H1 (cell line): ENCODE results near the gene TMEM185B. TPM values are rescaled to one million over a fixed set of nuclear protein-coding genes. Genes with fewer than 3 reads are reported as not detected.

Experiments
- CTCF ChIA-PET: fragments of 300-600 bp; sonication (Branson Sonifier 250); formaldehyde crosslinking; loops from one replicate; lab custom pipeline; 2021; ENCODE audit not compliant: partially characterized antibody; lab: Charles Lee
- POLR2A ChIA-PET: fragments of 300-600 bp; sonication (Branson Sonifier 250); formaldehyde crosslinking; loops from one replicate; lab custom pipeline; 2021; ENCODE audit warnings: inconsistent platforms; ENCODE audit not compliant: partially characterized antibody; lab: Charles Lee
- DNase-seq, 2 experiments: peaks; one replicate each; pipeline versions ENCODE4 v3.0.0 to v3.0.0-alpha.2; 2010 to 2022; ENCODE audit warnings: low spot score in 2 of 2, low read depth in 1 of 2, mixed read lengths in 1 of 2
- FAIRE-seq: peaks from 2 replicates; lab custom pipeline; 2011; peaks lifted over from hg19 to GRCh38; lab: Jason Lieb, UNC
- H2AFZ ChIP-seq: 2 replicates; pipeline ENCODE4 v1.8.1; 2012; ENCODE audit warnings: low read length, inconsistent platforms
- H2AK5ac ChIP-seq: 2 replicates; pipeline ENCODE4 v1.6.1; 2013; ENCODE audit warnings: low read depth, low read length
- H2BK120ac ChIP-seq: replicated peaks from 2 replicates; pipeline ENCODE3; 2013; ENCODE audit warnings: low read depth, low read length, inconsistent platforms
- H2BK12ac ChIP-seq: 2 replicates; pipeline ENCODE4 v1.6.1; 2013; ENCODE audit warnings: low read depth, low read length
- H2BK15ac ChIP-seq: 2 replicates; pipeline ENCODE4 v1.6.1; 2013; ENCODE audit warnings: low read length
- H2BK20ac ChIP-seq: 2 replicates; pipeline ENCODE4 v1.6.1; 2013; ENCODE audit warnings: low read length
- H2BK5ac ChIP-seq: 2 replicates; pipeline ENCODE4 v1.6.1; 2013; ENCODE audit warnings: low read depth, low read length
- H3K14ac ChIP-seq: 2 replicates; pipeline ENCODE4 v1.6.1; 2013; ENCODE audit warnings: inconsistent platforms; ENCODE audit not compliant: insufficient read length
- H3K18ac ChIP-seq: 2 replicates; pipeline ENCODE4 v1.6.1; 2013; ENCODE audit warnings: low read length; ENCODE audit errors: extremely low read depth
- H3K23ac ChIP-seq: 2 replicates; pipeline ENCODE4 v1.6.1; 2013; ENCODE audit warnings: inconsistent platforms; ENCODE audit not compliant: insufficient read length
- H3K23me2 ChIP-seq: 2 replicates; pipeline ENCODE4 v1.6.1; 2013; ENCODE audit warnings: low read depth, low read length
- H3K27ac ChIP-seq: 2 replicates; pipeline ENCODE4 v1.6.1; 2011; ENCODE audit warnings: low read depth, low read length, inconsistent platforms
- H3K27me3 ChIP-seq, 4 experiments: replicated peaks in 1 of 4; 1 replicate in 1 of 4; 2 replicates in 3 of 4; pipeline versions ENCODE4 v1.6.1 to v1.8.1; 2011 to 2013; ENCODE audit warnings: low read length in 3 of 4, mild to moderate bottlenecking in 3 of 4, inconsistent platforms in 2 of 4, mixed read lengths in 2 of 4, moderate library complexity in 1 of 4; ENCODE audit not compliant: control insufficient read depth in 3 of 4, insufficient read depth in 3 of 4; ENCODE audit errors: extremely low read depth in 1 of 4
- H3K36me3 ChIP-seq, 4 experiments: 2 replicates each; pipeline versions ENCODE4 v1.6.1 to v1.8.1; 2011 to 2013; ENCODE audit warnings: mild to moderate bottlenecking in 4 of 4, low read length in 3 of 4, moderate library complexity in 2 of 4, control low read depth in 1 of 4, inconsistent platforms in 1 of 4; ENCODE audit not compliant: insufficient read depth in 4 of 4, control insufficient read depth in 2 of 4
- H3K4ac ChIP-seq: replicated peaks from 2 replicates; pipeline ENCODE3; 2013; ENCODE audit warnings: low read length, low read depth, mixed read lengths, inconsistent platforms; ENCODE audit not compliant: insufficient read length
- H3K4me1 ChIP-seq, 4 experiments: replicated peaks in 1 of 4; 1 replicate in 1 of 4; 2 replicates in 3 of 4; pipeline versions ENCODE4 v1.6.1 to v1.8.1; 2011 to 2013; ENCODE audit warnings: low read length in 3 of 4, inconsistent platforms in 2 of 4, mixed read lengths in 1 of 4; ENCODE audit not compliant: insufficient read depth in 4 of 4, control insufficient read depth in 3 of 4
- H3K4me2 ChIP-seq, 2 experiments: 2 replicates each; pipeline versions ENCODE4 v1.6.1 to v1.8.1; 2011 to 2013; ENCODE audit warnings: low read depth in 2 of 2, low read length in 2 of 2, control low read depth in 1 of 2, inconsistent platforms in 1 of 2, mild to moderate bottlenecking in 1 of 2; ENCODE audit not compliant: insufficient read depth in 1 of 2
- H3K4me3 ChIP-seq, 4 experiments: fragments of 200-600, 300-600 bp in 1 of 4; sonication (generic), shearing (Covaris generic), sonication (Bioruptor Twin) in 1 of 4; 2 replicates each; pipeline versions ENCODE4 v1.5.1 to v1.8.1; 2011 to 2016; ENCODE audit warnings: low read length in 4 of 4, low read depth in 3 of 4, control low read depth in 2 of 4, inconsistent platforms in 2 of 4, mild to moderate bottlenecking in 2 of 4, mixed read lengths in 1 of 4, moderate library complexity in 1 of 4; ENCODE audit not compliant: insufficient read depth in 2 of 4; ENCODE audit errors: extremely low read depth in 1 of 4
- H3K56ac ChIP-seq: replicated peaks from 2 replicates; pipeline ENCODE3; 2013; ENCODE audit warnings: low read depth, mild to moderate bottlenecking, mixed read lengths, low read length, inconsistent platforms; ENCODE audit not compliant: insufficient read length
- H3K79me1 ChIP-seq: 2 replicates; pipeline ENCODE4 v1.6.1; 2013; ENCODE audit warnings: low read depth, low read length, control low read depth
- H3K79me2 ChIP-seq, 2 experiments: 2 replicates each; pipeline versions ENCODE4 v1.6.1 to v1.8.1; 2012 to 2013; ENCODE audit warnings: low read length in 2 of 2, mild to moderate bottlenecking in 2 of 2, inconsistent platforms in 1 of 2; ENCODE audit not compliant: insufficient read depth in 2 of 2, control insufficient read depth in 1 of 2
- H3K9ac ChIP-seq, 4 experiments: replicated peaks in 1 of 4; 1 replicate in 1 of 4; 2 replicates in 3 of 4; pipeline versions ENCODE4 v1.6.1 to v1.8.1; 2011 to 2013; ENCODE audit warnings: low read depth in 3 of 4, low read length in 3 of 4, control low read depth in 2 of 4, mild to moderate bottlenecking in 2 of 4, moderate library complexity in 2 of 4, inconsistent platforms in 1 of 4; ENCODE audit errors: extremely low read depth in 1 of 4
- H3K9me3 ChIP-seq, 2 experiments: 2 replicates each; pipeline versions ENCODE4 v1.6.1 to v1.8.1; 2012 to 2013; ENCODE audit warnings: mild to moderate bottlenecking in 2 of 2, moderate library complexity in 2 of 2, control low read depth in 1 of 2, inconsistent platforms in 1 of 2, low read depth in 1 of 2, low read length in 1 of 2, mixed read lengths in 1 of 2; ENCODE audit not compliant: insufficient read depth in 2 of 2
- H4K20me1 ChIP-seq, 2 experiments: replicated peaks in 1 of 2; 2 replicates each; pipeline versions ENCODE3 to v1.8.1; 2011 to 2013; ENCODE audit warnings: inconsistent platforms in 2 of 2, low read length in 2 of 2, mild to moderate bottlenecking in 1 of 2; ENCODE audit not compliant: insufficient read depth in 2 of 2, control insufficient read depth in 1 of 2
- H4K5ac ChIP-seq: 2 replicates; pipeline ENCODE4 v1.6.1; 2013; ENCODE audit warnings: low read length, low read depth, mixed read lengths, inconsistent platforms; ENCODE audit not compliant: insufficient read length
- H4K8ac ChIP-seq: 2 replicates; pipeline ENCODE4 v1.8.0; 2013; ENCODE audit warnings: mild to moderate bottlenecking, moderate library complexity, low read length, inconsistent platforms; ENCODE audit not compliant: insufficient read depth; ENCODE audit errors: extremely low read depth
- H4K91ac ChIP-seq: replicated peaks from 2 replicates; pipeline ENCODE3; 2013; ENCODE audit warnings: low read length, mixed read lengths, inconsistent platforms; ENCODE audit not compliant: insufficient read length
- ASH2L ChIP-seq: fragments of 200-600, 300-600 bp; sonication (generic); IDR thresholded peaks from one replicate; pipeline ENCODE4 v1.7.1; 2017; ENCODE audit warnings: low read length
- EZH2 ChIP-seq: fragments of 200-600 bp; sonication (generic); IDR thresholded peaks from 2 replicates; pipeline ENCODE4 v1.7.1; 2012; ENCODE audit warnings: low read depth, mild to moderate bottlenecking, moderate library complexity, low read length, inconsistent platforms; ENCODE audit not compliant: severe bottlenecking
- GTF2F1 ChIP-seq: IDR thresholded peaks from 2 replicates; pipeline ENCODE4 v1.6.1; 2012; ENCODE audit warnings: low read depth, low read length, improper control_type of control experiment, borderline replicate concordance
- KDM4A ChIP-seq: IDR thresholded peaks from one replicate; pipeline ENCODE4 v1.7.1; 2012; ENCODE audit warnings: low read depth, mild to moderate bottlenecking, moderate library complexity, low read length, inconsistent platforms; ENCODE audit not compliant: severe bottlenecking
- RXRA ChIP-seq: IDR thresholded peaks from 2 replicates; pipeline ENCODE4 v1.6.1; 2011; ENCODE audit warnings: low read depth, mild to moderate bottlenecking, low read length, moderate library complexity; ENCODE audit not compliant: insufficient read depth
- SIX5 ChIP-seq: IDR thresholded peaks from 2 replicates; pipeline ENCODE4 v1.6.1; 2011; ENCODE audit warnings: mild to moderate bottlenecking, low read depth, low read length
- SP1 ChIP-seq: IDR thresholded peaks from 2 replicates; pipeline ENCODE4 v1.6.1; 2011; ENCODE audit warnings: low read depth, low read length
- SP2 ChIP-seq: IDR thresholded peaks from 2 replicates; pipeline ENCODE4 v1.6.1; 2012; ENCODE audit warnings: mild to moderate bottlenecking, low read length, inconsistent platforms
- ZNF274 ChIP-seq: IDR thresholded peaks from 2 replicates; pipeline ENCODE4 v1.7.0; 2012; ENCODE audit warnings: low read length, borderline replicate concordance; ENCODE audit errors: extremely low read depth
- WGBS, 2 experiments: shearing (Covaris generic) in 1 of 2; methylation state at CpG; one replicate each; pipeline versions ENCODE4 v1.1.6 to v1.1.7; 2013 to 2015; ENCODE audit warnings: low lambda C conversion rate in 2 of 2, mixed read lengths in 2 of 2, inconsistent platforms in 1 of 2, low coverage in 1 of 2, missing lambda C conversion rate in 1 of 2; ENCODE audit not compliant: insufficient replicate concordance in 2 of 2, insufficient coverage in 1 of 2, insufficient read length in 1 of 2; ENCODE audit errors: extremely low coverage in 1 of 2, missing lambda C conversion rate in 1 of 2; 5-methylcytosine and 5-hydroxymethylcytosine counted together
- polyA plus RNA-seq, 7 experiments: library from polyadenylated mRNA; depleted of rRNA in 3 of 7; stranded (reverse) in 5 of 7; unstranded in 2 of 7; fragments of >200 nt in 5 of 7; fragments of 200-250 nt in 2 of 7; gene quantifications; 1 replicate in 5 of 7; 2 replicates in 1 of 7; 4 replicates in 1 of 7; pipeline versions ENCODE4 v1.2.1 to v1.2.3, GENCODE V29; 2011 to 2013; ENCODE audit warnings: missing spikeins in 2 of 7, mixed read lengths in 2 of 7
- total RNA-seq: library from RNA; stranded (reverse); fragmentation: NEBNext Ultra II Directional; extraction: Animal tissue kit (Norgen Biotek cat#: 25700); gene quantifications from 2 replicates; pipeline ENCODE4 v1.2.1, GENCODE V29; 2021
- TF ChIP-seq, protein P1 (sequence below): IDR thresholded peaks from 2 replicates; pipeline ENCODE4 v1.6.1; 2012; ENCODE audit warnings: inconsistent platforms
- TF ChIP-seq, protein P2 (sequence below): IDR thresholded peaks from 2 replicates; pipeline ENCODE4 v1.6.1; 2012; ENCODE audit warnings: inconsistent platforms

TMEM185B gene
- total and polyA plus RNA-seq, 2 of the 8 experiments (the other 6 are each of a cell fraction or from before 2014, with no cell fraction given) = 13.5 to 14.0 TPM

DNA sequence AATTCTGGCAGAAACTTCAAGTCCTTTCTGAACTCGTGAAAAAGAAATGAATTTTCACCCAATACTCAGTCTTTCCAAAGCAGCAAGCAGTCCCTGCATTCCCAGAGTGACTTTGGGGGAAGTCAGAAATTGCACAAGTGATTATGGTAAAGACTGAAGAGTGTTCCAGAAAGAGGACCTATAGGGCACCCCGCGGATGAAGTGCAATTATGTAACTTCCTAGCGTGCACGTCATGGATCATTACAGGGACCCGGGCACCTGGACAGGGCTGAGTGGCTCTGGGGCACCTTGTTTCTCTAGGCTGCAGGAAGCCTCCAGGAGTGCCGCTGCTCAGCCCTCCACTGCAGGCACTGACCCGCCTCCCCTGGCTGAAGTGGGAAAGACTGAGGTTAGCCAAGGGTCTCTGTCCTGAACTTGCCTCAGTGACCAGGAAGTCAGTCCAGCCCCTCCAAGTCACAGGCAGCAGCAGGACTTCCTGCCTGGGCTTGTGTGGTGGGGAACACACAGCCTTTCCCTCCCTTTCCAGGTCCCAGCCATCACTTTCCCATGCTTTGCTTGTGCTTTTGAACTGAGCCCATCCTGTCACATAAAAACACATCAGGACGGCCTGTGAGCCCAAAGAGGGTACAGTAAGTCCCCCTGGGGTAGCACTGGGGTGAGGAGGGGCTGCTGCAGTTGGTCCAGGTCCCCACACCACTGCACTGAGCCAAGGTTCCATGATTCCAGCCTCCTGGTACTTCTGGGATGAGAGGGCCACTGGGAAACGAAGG, 19.8 kb downstream of the TMEM185B start:
- no peaks in the 10 kb centered on the region for H3K27me3 ChIP-seq
- H3K79me1 ChIP-seq = no peaks in the 10 kb centered on the region
- H2BK5ac ChIP-seq = no peak overlapping the region
- H3K9ac ChIP-seq = no peak overlapping the region
- TF ChIP-seq GTF2F1 (no peak), SIX5 (no peak), SP2 (no peak), SP1 (no peak), RXRA (no peak), ZNF274 (no peak), EZH2 (no peak), KDM4A (no peak), ASH2L (no peak)
- TF ChIP-seq, protein P1, sequence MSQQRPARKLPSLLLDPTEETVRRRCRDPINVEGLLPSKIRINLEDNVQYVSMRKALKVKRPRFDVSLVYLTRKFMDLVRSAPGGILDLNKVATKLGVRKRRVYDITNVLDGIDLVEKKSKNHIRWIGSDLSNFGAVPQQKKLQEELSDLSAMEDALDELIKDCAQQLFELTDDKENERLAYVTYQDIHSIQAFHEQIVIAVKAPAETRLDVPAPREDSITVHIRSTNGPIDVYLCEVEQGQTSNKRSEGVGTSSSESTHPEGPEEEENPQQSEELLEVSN = no peak
- TF ChIP-seq, protein P2, sequence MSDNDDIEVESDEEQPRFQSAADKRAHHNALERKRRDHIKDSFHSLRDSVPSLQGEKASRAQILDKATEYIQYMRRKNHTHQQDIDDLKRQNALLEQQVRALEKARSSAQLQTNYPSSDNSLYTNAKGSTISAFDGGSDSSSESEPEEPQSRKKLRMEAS = no peak
- no peak overlapping the region for H3K18ac ChIP-seq
- H3K4me2 ChIP-seq = no peak overlapping the region
- no peak for DNase-seq
- no peak overlapping the region for H3K14ac ChIP-seq
- H3K36me3 ChIP-seq = no peaks in the 10 kb centered on the region
- no peak overlapping the region for H2AK5ac ChIP-seq
- no peak overlapping the region for H3K56ac ChIP-seq
- peaks cover 0 to under 1% of the 10 kb centered on the region in 2 experiments; a peak in 1 of 4 replicates for H3K9me3 ChIP-seq
- H4K5ac ChIP-seq = no peak overlapping the region
- no peak overlapping the region; the same call in 1 of the 2 replicates for H2BK12ac ChIP-seq
- POLR2A ChIA-PET = interaction anchor here (0.8 kb wide), 1 partner anchor 11 kb away, joined by 3 read pairs; no protein-coding TSS in a partner anchor
- H2BK120ac ChIP-seq = no peak overlapping the region
- no peak overlapping the region for H3K23ac ChIP-seq
- no peak overlapping the region; the same call in 1 of the 2 replicates for H4K8ac ChIP-seq
- H4K20me1 ChIP-seq = no peaks in the 10 kb centered on the region
- H3K79me2 ChIP-seq = no peaks in the 10 kb centered on the region
- no peak overlapping the region for H2BK20ac ChIP-seq
- H3K4ac ChIP-seq = no peak overlapping the region
- H4K91ac ChIP-seq = no peak overlapping the region
- no peak for FAIRE-seq
- CTCF ChIA-PET = interaction anchor here (0.6 to 2.0 kb wide), 10 partner anchors 14 to 709 kb away, joined by 3 to 16 read pairs (median 4); no protein-coding TSS in a partner anchor
- H2BK15ac ChIP-seq = peak overlapping the region; percentile 40; the same call in 1 of the 2 replicates
- no peaks in the 10 kb centered on the region; the same call in 1 of the 2 replicates for H3K23me2 ChIP-seq
- no peak overlapping the region for H2AFZ ChIP-seq
- H3K4me1 ChIP-seq = no peaks in the 10 kb centered on the region; a peak in 1 of 7 replicates
- WGBS, 2 experiments = 80% methylated on average over 10 of the region's 10 CpGs; no CpG with 5 or more reads in 1 of the 2 experiments
- no peak overlapping the region for H3K4me3 ChIP-seq
- no peak overlapping the region for H3K27ac ChIP-seq
